HepG2 (cell line): ENCODE measurements around the gene SLC4A2. TPM values are rescaled to one million over a fixed set of nuclear protein-coding genes. Genes with fewer than 3 reads are reported as not detected.

Source experiments
- ASH2L ChIP-seq: fragments of 300-600, 200-600 bp; sonication (generic); IDR thresholded peaks from 2 replicates; pipeline ENCODE4 v1.7.0; 2017; ENCODE audit warnings: low read depth, mild to moderate bottlenecking, moderate library complexity, mixed read lengths, low read length; ENCODE audit not compliant: insufficient read length
- GMEB2 ChIP-seq: IDR thresholded peaks from 2 replicates; pipeline ENCODE4 v1.6.1; 2016; ENCODE audit warnings: missing biosample characterization, missing genetic modification reagents, low read depth
- PBX3 ChIP-seq: sonication (generic); formaldehyde crosslinking; IDR thresholded peaks from 2 replicates; pipeline ENCODE4 v1.8.1; 2023; ENCODE audit warnings: missing genetic modification reagents, inconsistent platforms, borderline replicate concordance
- PHF8 ChIP-seq: sonication (generic); formaldehyde crosslinking; IDR thresholded peaks from 2 replicates; pipeline ENCODE4 v1.5.0; 2020; ENCODE audit warnings: missing genetic modification reagents
- POLR2G ChIP-seq: fragments of 200-400 bp; formaldehyde crosslinking; IDR thresholded peaks from 2 replicates; pipeline ENCODE4 v1.6.1; 2018; ENCODE audit warnings: mild to moderate bottlenecking, low read depth, low read length, moderate library complexity
- PTBP1 ChIP-seq: fragments of 200-400 bp; formaldehyde crosslinking; IDR thresholded peaks from 2 replicates; pipeline ENCODE4 v1.6.1; 2018; ENCODE audit warnings: low read length, low read depth; ENCODE audit not compliant: poor library complexity, severe bottlenecking
- RXRA ChIP-seq: sonication (generic); formaldehyde crosslinking; IDR thresholded peaks from 2 replicates; pipeline ENCODE4 v1.5.1; 2020; ENCODE audit warnings: missing genetic modification reagents
- SKIL ChIP-seq: sonication (generic); formaldehyde crosslinking; IDR thresholded peaks from 2 replicates; pipeline ENCODE4 v1.8.0; 2022; ENCODE audit warnings: missing genetic modification reagents, mild to moderate bottlenecking, moderate library complexity, borderline replicate concordance
- SP5 ChIP-seq: IDR thresholded peaks from 2 replicates; pipeline ENCODE4 v1.6.1; 2016; ENCODE audit warnings: low read depth, borderline replicate concordance
- SPEN ChIP-seq: sonication (generic); formaldehyde crosslinking; IDR thresholded peaks from 2 replicates; pipeline ENCODE4 v1.5.1; 2020; ENCODE audit warnings: low read depth, mild to moderate bottlenecking, missing genetic modification reagents
- TEAD3 ChIP-seq: optimal IDR thresholded peaks from 2 replicates; pipeline ENCODE3; 2016; ENCODE audit warnings: borderline replicate concordance
- XBP1 ChIP-seq: sonication (generic); formaldehyde crosslinking; IDR thresholded peaks from 2 replicates; pipeline ENCODE4 v1.5.0; 2020; ENCODE audit warnings: missing genetic modification reagents
- ZKSCAN1 ChIP-seq: fragments of 150-350 bp; IDR thresholded peaks from 2 replicates; pipeline ENCODE4 v1.6.1; 2014; ENCODE audit warnings: low read length
- ZNF160 ChIP-seq: sonication (generic); formaldehyde crosslinking; IDR thresholded peaks from 2 replicates; pipeline ENCODE4 v1.8.0; 2022; ENCODE audit warnings: mild to moderate bottlenecking, inconsistent platforms, missing genetic modification reagents
- ZNF280B ChIP-seq: sonication (generic); formaldehyde crosslinking; IDR thresholded peaks from 2 replicates; pipeline ENCODE4 v1.5.0; 2020; ENCODE audit warnings: missing genetic modification reagents, mild to moderate bottlenecking, borderline replicate concordance
- ZNF546 ChIP-seq: sonication (generic); formaldehyde crosslinking; conservative IDR thresholded peaks from 2 replicates; pipeline ENCODE4 v1.8.1; 2023; ENCODE audit warnings: mild to moderate bottlenecking, missing genetic modification reagents
- ZNF7 ChIP-seq: IDR thresholded peaks from 2 replicates; pipeline ENCODE4 v1.6.1; 2016; ENCODE audit warnings: missing biosample characterization, missing genetic modification reagents
- ZNF747 ChIP-seq: sonication (generic); formaldehyde crosslinking; IDR thresholded peaks from 2 replicates; pipeline ENCODE4 v1.8.1; 2023; ENCODE audit warnings: missing genetic modification reagents, mild to moderate bottlenecking, borderline replicate concordance
- ZNF784 ChIP-seq: sonication (generic); formaldehyde crosslinking; IDR thresholded peaks from 2 replicates; pipeline ENCODE4 v1.5.1; 2020; ENCODE audit warnings: missing genetic modification reagents, mild to moderate bottlenecking, borderline replicate concordance
- polyA plus RNA-seq, 8 experiments: library from polyadenylated mRNA; depleted of rRNA in 3 of 8; stranded (reverse) in 7 of 8; unstranded in 1 of 8; fragments of >200 nt; fragmentation: Illumina TruSeq in 4 of 8; extraction: Trizol in 4 of 8; gene quantifications; 2 replicates each; pipeline versions ENCODE4 v1.2.1 to v1.2.3, GENCODE V29; 2011 to 2016; ENCODE audit warnings: low read depth in 4 of 8, missing spikeins in 1 of 8, mixed read lengths in 1 of 8; ENCODE audit not compliant: insufficient read depth in 1 of 8
- total RNA-seq, 5 experiments: library from RNA; depleted of rRNA; stranded (reverse); fragments of >200 nt; fragmentation: Illumina TruSeq; extraction: Trizol; gene quantifications; 2 replicates each; pipeline ENCODE4 v1.2.3, GENCODE V29; 2016; ENCODE audit warnings: low read depth in 1 of 5

Gene SLC4A2
- total and polyA plus RNA-seq, 2 of the 13 experiments (the other 11 are each of a cell fraction or from before 2014, with no cell fraction given): 51.9 to 73.4 TPM

GRCh38 chr7:151059367-151060112 lies at the start of gene SLC4A2 (continued):
- TF ChIP-seq PBX3 (CRISPR knock-in tag) (no peak), SKIL (CRISPR knock-in tag) (no peak), RXRA (CRISPR knock-in tag) (no peak), ZNF7 (CRISPR knock-in tag) (no peak), SP5 (CRISPR knock-in tag) (no peak), SPEN (CRISPR knock-in tag) (no peak), ZNF546 (no peak), ZNF160 (CRISPR knock-in tag) (no peak), PTBP1 (no peak), ASH2L (no peak), PHF8 (CRISPR knock-in tag) (peak; percentile 63), ZKSCAN1 (no peak), ZNF280B (CRISPR knock-in tag) (no peak), ZNF784 (no peak), POLR2G (peak; percentile 57; the same call in 1 of the 2 replicates), ZNF747 (CRISPR knock-in tag) (peak; percentile 37; the same call in 1 of the 2 replicates), GMEB2 (peak; percentile 81; the same call in 1 of the 2 replicates), XBP1 (CRISPR knock-in tag) (no peak), TEAD3 (no peak)
